GM23338 (cell line): ENCODE data around the gene SLC24A4.

Source experiments
- CREB1 ChIP-seq: fragments of 250-450 bp; sonication (Bioruptor Pico); IDR thresholded peaks from 2 replicates; pipeline ENCODE4 v1.5.0; 2020; ENCODE audit warnings: low read depth, mild to moderate bottlenecking, moderate library complexity
- CTCF ChIP-seq, 2 experiments: fragments of 200-600 bp in 1 of 2; sonication (generic) in 1 of 2; conservative IDR thresholded peaks; 2 replicates each; pipeline versions ENCODE4 v1.5.1 to v1.6.1; 2016 to 2017; ENCODE audit warnings: antibody characterized with exemption in 2 of 2, low read depth in 2 of 2, mild to moderate bottlenecking in 2 of 2, moderate library complexity in 1 of 2
- ETS1 ChIP-seq: IDR thresholded peaks from 2 replicates; pipeline ENCODE4 v1.6.1; 2016; ENCODE audit warnings: antibody characterized with exemption
- EZH2 ChIP-seq: fragments of 200-600 bp; sonication (generic); IDR thresholded peaks from one replicate; pipeline ENCODE4 v1.8.0; 2017; ENCODE audit warnings: antibody characterized with exemption, mild to moderate bottlenecking, low read depth; ENCODE audit not compliant: unreplicated experiment
- EZH2phosphoT487 ChIP-seq: fragments of 200-600 bp; sonication (generic); IDR thresholded peaks from one replicate; pipeline ENCODE4 v1.8.1; 2018; ENCODE audit warnings: antibody characterized with exemption; ENCODE audit not compliant: unreplicated experiment
- JUNB ChIP-seq: IDR thresholded peaks from one replicate; pipeline ENCODE4 v1.6.1; 2016; ENCODE audit warnings: antibody characterized with exemption; ENCODE audit not compliant: unreplicated experiment
- NANOG ChIP-seq: IDR thresholded peaks from 2 replicates; pipeline ENCODE4 v1.6.1; 2016; ENCODE audit warnings: antibody characterized with exemption, borderline replicate concordance
- POLR2AphosphoS5 ChIP-seq: IDR thresholded peaks from 2 replicates; pipeline ENCODE4 v1.6.1; 2016; ENCODE audit warnings: antibody characterized with exemption, low read depth
- REST ChIP-seq: IDR thresholded peaks from one replicate; pipeline ENCODE4 v1.6.1; 2018; ENCODE audit warnings: antibody characterized with exemption; ENCODE audit not compliant: unreplicated experiment
- ZNF331 ChIP-seq: fragments of 250-450 bp; sonication (Bioruptor Pico); IDR thresholded peaks from 2 replicates; pipeline ENCODE4 v1.5.0; 2020; ENCODE audit warnings: low read depth, mild to moderate bottlenecking, moderate library complexity
- ZNF462 ChIP-seq: fragments of 250-450 bp; sonication (Bioruptor Pico); IDR thresholded peaks from 2 replicates; pipeline ENCODE4 v1.5.0; 2020; ENCODE audit warnings: mild to moderate bottlenecking, moderate library complexity

- TF ChIP-seq CTCF (conservative IDR thresholded peaks at IDR 0.05; ENCODE audit: low read depth in 2 of 2) (no peak), EZH2 (no peak), POLR2AphosphoS5 (no peak), REST (no peak), CREB1 (CRISPR knock-in tag) (no peak), EZH2phosphoT487 (no peak), ZNF462 (CRISPR knock-in tag) (no peak), JUNB (no peak), NANOG (no peak), ZNF331 (CRISPR knock-in tag) (no peak), ETS1 (no peak)
These were observed 75.1 kb downstream of the SLC24A4 start for GRCh38 chr14:92397953-92398564.
